Stimulated activated CD4-positive, alpha-beta T cell treated with anti-CD3 and anti-CD28 coated beads, Interleukin-2, amount 100 ng/mL, for 4 hours (primary cell): ENCODE results near the gene CCNY.
"Not testable (repeated sequence)": the region's sequence is repeated elsewhere in the genome, so short reads cannot be mapped to it uniquely, and the experiment has no call there.

Experiments
- DNase-seq: peaks from one replicate; pipeline ENCODE4 v3.0.0-alpha.2; 2020; ENCODE audit warnings: low read depth

The CCNY gene

DNA sequence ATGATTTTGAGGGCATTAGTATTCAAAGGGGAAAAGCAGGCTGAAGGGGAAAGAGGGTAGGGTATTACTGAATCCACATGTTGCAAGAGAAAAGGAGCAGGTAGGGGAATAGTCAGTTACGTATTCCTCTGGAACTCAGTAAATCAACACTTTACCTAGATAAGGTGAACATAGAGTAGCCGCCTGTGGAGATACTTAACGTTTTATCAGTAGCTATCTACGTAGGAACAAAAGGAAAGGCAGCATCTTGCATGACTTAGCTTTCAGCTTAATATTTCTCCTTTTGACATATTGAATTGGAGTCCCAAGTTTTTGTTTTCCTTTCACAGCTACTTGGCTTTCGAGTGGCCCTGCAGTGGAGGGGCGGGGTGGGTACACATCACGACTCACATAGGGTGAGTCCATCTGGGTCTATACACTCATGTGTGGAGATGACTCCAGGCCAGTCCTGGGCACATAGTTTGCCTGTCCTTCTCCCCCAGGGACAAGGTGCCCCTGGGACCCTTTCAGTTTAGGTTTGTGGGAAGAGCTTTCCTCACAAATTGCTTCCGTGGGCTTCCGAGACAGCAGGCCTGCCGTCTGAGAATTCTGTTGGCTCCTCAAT, 48.1 kb downstream of the CCNY start:
- no peak for DNase-seq

DNA sequence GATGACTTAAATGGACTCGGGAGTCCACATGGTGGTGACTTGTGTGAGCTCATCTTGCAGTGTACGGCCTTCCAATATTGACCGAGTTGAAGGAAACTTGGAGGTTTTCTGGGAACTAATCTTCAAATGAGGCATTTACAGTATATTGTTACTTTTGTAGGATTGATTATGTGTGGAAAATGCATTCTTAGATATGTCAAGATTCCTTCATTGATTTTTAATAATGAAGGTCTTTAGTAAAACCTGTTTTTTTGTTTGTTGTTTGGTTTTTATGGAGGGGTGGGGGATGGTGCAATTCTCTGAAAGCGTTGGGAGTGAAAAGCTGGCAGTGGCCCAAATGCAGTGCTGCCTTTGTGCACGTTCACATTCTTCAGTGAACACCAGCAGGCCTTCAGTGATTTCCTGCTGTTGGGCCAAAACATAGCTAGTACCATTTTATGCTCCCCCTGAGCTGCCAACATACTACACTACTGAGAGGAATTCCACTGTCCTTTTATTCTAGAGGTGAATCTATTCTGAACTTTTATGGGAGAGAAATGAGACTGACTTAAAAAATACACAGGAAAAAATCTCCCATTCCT, 50.4 kb downstream of the CCNY start:
- no peak for DNase-seq

DNA sequence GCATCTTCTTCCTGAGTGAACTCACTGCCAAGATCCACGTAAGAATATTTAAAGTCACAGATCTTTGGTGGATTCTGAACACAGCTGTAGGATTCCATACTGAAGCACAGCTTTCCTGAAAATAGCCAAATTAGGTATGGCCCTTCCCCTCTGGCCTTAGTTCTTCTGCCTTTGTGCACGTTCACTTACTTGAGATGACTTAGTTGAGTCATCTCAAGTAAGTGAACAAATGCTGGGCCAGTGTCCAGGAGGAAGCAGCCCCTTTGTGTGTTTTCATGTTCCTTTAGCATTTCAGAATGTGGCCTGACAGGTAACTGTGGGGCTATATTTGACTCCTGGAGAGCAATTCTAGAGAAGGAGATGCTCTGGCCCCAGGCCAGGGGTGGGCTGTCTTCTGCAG, 51.5 kb downstream of the CCNY start:
- DNase-seq, result no peak

DNA sequence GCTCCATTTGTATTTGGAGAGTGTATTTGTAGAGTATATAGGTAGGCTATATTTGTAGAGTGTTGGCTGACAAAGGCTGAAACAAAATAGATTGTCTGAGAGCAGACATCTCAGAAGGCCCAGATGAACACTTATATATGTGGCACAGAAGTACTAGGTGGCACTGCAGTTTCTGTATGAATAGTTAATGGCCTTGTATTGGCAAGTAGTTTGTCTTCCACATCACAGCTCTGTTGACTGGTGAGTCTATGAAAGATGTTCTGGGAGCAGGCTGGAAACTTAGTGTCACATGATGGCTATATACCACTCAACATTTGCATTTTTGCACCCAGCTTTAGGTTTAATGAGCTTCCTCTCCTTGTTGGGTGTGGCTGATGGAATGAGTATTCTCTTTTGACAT, 51.9 kb downstream of the CCNY start:
- DNase-seq, result no peak

DNA sequence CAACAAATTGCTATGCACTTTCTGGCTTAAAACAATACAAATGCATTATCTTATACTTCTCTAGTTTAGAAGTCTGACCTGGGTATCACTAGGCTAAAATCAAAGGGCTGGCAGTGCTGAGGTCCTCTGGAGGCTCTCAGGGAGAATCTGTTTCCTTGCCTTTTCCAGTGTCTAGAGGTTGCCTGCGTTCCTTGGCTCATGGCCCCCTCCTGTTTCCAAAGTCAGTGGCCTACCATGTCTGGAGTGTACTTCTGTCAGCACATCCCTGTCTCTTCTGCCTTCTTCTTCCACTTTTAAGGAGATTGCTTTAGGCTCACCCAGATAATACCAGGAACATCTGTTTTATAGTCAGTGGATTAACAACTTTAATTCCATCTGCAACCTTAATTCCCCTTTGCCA, 52.4 kb downstream of the CCNY start:
- DNase-seq, result no peak

DNA sequence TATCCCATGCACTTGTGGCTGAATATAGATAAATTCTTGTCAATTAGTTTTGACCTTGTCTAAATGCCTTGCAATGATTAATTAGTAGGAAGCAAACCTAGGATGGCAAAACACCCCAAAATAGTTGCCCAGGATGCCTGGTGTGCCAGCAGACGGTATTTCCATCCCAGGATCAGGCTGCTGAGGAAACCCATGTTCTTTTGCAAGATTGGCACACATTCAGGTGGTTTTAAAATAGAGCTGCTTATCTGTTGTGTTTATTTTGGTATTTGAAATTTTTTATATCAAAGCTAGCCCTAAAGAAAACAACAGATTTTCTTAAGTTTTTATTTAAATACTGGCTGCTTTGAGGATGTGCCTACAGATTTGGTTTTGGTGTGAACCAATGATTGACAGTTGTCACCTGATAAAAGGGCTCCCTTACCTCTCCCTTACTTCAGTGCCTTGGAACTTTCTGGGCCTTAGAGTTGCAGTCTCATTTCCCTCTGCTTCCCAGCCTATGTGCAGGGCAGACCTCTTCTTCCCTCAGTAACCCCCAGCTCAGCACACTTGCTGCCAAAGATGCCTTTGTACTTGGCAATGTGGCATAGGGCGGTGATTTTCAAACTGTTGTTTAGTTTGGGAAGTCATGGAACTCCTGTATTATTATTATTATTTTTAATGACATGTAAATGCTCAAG, 54.0 kb downstream of the CCNY start:
- DNase-seq, result no peak

DNA sequence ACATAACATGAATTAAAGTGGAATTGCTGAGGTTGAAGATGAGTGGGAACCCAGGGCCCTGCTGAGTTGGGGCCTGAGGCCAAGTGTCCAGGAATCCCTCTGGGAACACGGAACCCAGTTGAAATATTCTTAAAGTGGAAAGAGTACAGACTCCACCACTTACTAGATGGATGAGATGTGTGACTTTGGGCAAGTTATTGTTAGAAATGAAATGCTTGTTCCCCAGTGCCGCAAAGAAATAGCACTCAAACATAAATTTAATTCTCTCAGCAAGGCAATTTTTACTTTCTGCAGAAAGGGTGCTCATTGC, 54.5 kb downstream of the CCNY start:
- DNase-seq, result no peak

DNA sequence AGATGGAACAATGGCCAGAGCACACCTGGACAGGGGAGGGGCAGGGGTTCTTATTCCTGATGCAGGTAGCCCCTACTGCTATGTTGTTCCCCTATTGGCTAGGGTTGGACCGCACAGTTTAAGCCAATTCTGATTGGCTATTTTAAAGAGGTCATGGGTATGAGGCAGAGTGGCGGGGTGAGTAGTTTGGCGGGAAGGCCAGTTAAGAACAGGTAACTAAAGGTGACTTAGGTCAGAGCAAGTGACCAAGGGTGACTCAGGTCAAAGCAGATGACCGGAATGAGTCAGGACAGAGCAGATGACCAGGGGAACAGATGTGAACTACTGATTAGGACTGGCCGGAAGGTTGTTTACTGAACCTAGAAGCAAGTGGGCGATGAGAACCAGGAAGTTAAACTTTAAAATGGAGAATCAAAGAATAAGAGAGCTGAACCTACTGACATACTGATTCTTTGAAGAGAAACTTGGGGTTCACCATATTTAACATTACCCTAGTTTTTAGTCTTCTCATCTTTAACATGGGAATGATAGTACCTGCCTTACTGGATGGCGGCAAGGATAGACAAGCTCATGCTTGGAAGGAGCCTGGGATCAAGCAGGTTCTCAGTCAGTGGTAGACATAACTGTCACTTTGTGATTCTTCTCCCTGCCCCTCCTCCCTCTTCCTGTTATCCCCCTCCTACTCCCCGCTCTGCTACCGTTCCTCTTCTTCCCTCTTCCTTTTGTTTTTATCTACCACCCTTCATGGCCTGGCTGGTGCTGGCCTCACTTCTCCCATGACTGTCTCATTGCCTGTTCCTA, 55.0 kb downstream of the CCNY start:
- DNase-seq, result no peak

DNA sequence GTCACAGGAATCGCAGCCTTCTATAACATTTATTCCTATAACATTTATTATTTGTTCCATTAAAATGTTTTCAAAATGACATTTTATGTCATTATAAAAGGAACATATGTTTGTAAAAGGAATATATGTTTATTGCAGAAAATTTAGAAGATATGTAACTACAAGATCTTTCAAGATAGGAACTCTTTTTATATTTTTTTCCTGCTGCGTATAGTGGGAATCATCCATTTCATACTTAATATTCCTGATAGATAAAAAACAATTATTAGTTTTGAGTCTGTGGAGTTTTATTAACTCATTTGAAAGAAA, 55.6 kb downstream of the CCNY start:
- no peak for DNase-seq

DNA sequence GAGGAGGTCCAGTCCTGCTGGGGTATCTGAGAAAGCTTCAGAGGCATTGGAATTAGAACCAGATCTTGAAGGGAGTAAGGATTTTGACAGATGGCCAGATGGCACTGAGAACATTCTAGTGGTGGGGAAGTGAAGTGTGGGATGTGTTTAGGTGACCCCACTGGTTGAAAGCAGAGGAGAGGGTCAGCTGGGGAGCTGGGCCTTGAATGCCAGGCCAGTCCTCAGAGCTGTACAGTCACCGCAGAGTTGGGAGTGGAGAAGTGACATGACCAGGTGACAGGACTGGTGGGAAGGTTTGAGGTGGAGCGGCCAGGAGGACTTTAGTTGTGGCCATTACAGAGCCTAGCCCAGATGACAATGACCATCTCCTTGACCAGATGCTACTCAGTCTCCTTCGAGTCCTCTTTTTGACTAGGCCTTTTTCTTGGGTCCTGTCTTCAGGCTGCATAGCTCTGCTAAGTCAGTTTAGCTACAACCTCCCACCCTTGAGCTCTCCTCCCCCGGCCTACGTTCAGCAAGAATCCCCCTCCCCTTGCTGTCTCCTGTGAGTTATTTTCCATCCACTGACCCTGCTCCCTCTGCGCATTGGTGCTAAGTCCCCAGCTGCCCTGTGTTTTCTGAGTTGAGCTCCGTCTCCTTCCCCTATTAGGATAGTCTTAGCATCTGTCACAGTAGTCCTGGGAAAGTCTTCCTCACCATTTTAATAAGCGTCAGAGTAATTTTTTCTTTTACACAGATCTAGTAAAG, 56.3 kb downstream of the CCNY start:
- DNase-seq, result no peak

DNA sequence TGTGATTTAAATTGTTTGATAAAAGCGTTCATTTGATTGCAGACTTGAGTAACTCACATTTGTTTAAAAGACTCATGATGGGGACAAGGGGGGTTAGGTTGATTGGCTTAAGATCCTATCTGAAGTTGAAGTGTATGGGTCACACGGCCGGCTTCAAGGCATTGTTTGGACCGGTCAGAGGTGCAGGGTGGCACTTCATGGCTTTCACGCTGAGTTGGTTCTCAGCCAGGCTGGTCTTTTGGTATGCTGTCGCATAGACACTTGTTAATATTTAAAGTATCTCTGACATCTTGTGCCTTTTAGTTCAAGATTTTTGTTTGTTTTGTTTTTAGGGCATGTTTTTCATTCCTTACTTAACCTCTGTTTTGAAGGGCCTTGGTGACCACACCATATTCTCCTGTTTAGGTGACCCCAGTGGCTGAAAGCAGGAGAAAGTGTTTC, 58.1 kb downstream of the CCNY start:
- DNase-seq, result no peak

DNA sequence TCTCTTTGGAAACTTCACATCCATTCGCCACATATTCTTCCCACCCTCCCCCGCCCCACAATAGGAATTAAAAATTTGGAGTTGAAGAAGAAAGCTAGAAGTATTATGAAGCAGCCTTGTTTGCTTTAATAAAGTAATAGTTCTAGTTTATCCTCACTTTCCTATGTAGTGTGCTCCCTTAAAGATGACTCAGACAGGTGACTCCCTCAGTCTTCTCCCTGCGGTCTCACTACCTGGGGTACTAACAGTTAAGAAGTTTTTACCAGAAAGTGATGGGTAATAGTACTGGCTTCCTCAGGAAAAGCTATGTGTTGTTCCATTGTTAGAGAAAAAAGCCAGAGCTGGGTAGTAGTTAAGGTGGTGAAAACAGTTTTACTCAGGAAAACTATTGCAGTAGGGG, 58.6 kb downstream of the CCNY start:
- no peak for DNase-seq

DNA sequence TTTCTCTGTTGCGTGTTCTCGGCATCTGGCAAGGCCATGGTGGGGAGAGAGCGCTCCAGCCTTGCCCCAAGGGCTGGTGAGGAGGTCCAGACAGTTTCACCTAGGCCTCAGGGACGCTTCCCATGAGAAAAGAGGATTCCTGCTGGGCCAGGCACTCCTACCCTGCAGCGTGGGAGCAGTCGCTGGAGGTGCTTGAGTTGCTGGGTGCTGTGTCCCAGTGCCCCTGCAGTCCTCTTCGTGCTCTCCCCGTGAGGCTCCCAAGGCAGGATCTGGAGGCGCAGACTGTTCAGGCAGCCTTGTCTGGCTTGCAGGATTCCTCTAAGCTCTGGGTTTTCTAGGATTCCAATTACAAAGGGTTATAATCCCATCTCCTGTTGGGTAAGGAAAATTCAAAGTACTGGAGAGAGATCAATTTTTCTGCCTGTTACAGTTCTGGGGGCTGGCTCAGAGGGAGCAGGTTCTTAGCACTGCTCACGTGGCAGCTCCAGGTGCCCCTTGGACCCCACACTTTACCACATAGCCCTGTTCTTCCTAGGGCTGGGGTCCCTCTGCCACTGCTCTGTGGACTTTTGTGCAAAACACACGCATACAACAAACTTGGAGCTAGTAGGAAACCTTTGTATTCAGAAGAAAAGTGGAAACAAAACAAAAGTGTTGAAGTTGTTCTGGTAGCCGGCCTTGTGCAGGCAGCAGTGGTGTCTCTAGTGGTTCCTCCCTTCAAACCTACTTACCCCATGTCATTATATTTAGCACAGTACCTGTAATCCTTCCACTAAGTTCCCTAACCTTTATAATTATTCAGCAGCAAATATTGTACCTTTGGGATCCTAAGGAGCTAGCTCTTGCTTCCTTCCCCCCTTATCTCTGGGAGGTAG, 60.5 kb downstream of the CCNY start:
- DNase-seq, result no peak

DNA sequence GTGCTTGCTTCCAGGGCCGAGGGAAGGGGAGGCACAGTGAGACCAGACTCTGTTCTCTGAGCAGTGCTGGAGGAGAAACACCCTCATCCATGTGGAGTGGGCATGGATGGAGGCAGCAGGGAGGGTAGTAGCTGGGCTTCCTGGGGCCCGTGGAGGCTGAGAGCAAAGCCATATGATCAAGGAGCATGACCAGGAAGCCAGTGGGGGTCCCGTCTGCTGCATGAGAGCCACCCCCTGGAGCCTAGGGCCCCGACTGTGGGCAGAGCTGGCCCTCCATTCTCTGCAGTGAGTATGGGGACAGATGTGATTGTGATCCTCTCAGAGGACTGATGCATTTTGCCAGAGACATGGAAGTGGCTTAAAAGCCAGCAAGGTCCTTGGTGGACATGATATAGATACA, 61.6 kb downstream of the CCNY start:
- DNase-seq, result no peak

DNA sequence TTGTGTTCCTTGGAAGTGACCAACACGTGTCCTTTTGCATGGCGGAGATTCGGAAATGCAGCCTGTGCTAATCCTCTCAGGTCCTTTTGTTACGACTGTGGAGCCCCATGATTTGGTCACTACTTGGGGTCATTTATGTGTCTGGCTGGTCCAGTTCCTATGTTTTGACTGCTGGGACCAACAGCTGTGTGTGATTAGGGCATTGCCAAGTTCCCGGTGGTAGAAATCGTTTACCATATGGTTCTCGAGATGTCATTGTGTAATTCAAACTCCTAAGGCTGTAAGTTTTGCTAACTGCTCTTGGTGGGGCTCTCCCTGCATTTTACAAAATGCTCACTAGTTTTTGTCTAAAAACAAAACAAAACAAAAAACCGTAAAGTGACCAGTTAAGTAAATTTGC, 62.0 kb downstream of the CCNY start:
- DNase-seq, result no peak

DNA sequence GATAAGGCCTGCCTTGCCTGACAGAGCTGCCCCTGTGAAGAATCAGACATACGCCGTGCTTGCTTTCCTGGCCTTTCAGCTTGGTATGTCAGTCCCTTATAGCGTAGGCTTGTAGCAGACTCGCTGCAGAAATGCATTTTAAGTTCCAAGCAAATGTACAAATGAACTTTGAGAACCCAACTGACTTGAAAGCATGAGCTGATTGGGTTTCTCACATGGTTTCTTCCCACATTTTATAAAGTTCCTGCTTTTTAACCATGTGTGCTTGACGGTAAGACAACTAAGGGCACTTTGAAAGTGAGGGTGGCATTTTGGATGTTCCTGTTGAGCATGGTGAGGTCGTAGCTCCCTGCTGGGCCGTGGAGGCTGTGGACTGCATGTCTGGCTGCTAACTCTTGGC, 62.6 kb downstream of the CCNY start:
- no peak for DNase-seq

DNA sequence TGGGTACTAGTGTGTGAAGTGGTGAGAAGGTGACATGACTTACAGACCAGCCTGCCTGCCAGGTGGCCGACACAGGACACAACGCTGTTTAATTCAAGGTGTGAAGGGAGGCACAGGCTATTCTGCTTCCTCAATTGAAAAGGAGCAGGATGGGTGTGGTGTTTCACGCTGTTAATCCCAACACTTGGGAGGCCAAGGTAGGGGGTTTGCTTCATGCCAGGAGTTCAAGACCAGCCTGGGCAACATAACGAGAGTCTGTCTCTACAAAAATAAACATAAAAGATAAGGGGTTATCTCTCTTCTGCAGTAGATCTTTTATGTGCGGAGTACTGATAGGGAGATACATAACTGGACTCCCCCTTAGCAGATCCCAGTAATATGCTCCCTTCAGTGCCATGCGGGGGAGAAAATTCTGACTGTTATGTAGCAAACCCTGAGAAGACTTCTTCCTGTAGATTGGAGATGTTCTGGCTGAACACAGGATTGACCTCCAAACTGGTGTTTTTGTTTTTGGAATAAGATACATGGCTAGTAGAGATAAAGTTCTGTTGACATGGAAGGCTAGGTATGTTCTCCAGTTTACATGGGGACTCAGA, 63.2 kb downstream of the CCNY start:
- no peak for DNase-seq

DNA sequence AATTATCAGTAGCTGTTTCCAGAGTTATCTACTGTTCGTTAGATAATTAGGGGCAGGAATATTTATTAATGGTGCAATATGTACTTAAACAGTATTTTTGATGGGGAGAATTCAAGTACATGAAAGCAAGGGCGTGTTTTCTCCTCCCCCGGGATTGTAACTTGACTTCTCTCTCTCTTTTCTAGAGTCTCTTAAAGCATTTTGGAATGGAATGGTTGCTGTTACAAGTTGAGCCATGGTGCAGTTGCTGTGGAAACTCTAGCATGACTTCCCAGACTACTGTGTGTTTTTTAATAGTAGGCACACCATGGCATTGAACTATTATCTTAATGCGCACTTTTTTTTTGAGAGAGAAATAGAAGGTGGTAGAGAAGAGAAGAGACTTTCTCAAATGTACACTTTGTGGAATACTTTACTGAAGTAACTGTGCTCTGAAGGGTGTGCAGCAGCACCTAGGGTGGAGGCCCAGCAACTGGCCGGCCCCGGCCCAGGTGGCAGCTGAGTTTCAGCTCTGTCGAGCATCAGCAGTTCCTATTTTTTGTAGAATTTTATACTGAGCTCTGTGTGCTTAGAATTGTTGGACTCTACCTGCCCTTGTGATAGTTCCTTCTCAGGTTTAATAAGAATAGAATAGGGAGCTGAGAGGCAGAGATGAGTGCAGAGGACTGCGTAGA, 64.4 kb downstream of the CCNY start:
- no peak for DNase-seq

DNA sequence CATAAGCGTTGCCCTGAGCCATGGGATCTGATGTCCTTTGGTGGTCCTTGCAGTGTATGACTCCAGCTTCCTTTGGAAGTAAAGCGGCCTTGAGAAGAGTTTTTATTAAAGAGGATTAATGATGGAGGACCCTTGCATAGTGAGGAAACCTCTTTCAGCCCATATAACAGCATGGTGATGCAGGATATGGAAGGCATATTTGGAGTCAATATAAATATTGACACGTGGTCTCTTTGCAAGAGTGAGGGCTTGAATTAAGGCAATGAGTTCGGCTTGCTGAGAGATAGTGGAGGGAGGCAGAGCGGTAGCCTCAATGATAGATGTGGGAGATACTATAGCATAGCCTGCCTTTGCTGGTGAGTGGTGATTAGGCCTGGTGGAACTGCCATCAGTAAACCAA, 67.2 kb downstream of the CCNY start:
- DNase-seq, result not testable (repeated sequence)

DNA sequence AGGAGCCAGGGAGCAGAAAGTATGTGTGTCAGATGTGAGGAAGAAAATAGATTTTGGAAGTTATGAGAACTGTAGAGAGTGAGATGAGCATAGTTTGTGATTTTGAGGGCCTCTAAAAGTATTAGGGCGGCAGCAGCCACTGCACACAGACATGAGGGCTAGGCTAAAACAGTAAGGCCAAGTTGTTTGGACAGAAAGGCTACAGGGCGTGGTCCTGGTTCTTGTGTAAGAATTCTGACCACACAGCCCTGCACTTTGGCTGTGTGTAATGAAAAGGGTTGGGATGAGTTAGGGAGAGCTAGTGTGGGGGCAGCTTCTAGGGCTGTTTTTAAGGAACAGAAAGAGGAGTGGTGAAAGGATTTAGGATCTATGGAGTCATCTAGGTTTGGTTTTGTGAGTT, 67.8 kb downstream of the CCNY start:
- DNase-seq, result not testable (repeated sequence)
